Measurements from ENCODE around the gene PCDHGC4. TPM values are rescaled to one million over a fixed set of nuclear protein-coding genes. Genes with fewer than 3 reads are reported as not detected.

PCDHGC4 gene
- total and polyA plus RNA-seq, 2 of the 8 experiments (the other 6 are each of a cell fraction or from before 2014, with no cell fraction given): 2.1 to 2.4 TPM

- TF ChIP-seq, protein P1, sequence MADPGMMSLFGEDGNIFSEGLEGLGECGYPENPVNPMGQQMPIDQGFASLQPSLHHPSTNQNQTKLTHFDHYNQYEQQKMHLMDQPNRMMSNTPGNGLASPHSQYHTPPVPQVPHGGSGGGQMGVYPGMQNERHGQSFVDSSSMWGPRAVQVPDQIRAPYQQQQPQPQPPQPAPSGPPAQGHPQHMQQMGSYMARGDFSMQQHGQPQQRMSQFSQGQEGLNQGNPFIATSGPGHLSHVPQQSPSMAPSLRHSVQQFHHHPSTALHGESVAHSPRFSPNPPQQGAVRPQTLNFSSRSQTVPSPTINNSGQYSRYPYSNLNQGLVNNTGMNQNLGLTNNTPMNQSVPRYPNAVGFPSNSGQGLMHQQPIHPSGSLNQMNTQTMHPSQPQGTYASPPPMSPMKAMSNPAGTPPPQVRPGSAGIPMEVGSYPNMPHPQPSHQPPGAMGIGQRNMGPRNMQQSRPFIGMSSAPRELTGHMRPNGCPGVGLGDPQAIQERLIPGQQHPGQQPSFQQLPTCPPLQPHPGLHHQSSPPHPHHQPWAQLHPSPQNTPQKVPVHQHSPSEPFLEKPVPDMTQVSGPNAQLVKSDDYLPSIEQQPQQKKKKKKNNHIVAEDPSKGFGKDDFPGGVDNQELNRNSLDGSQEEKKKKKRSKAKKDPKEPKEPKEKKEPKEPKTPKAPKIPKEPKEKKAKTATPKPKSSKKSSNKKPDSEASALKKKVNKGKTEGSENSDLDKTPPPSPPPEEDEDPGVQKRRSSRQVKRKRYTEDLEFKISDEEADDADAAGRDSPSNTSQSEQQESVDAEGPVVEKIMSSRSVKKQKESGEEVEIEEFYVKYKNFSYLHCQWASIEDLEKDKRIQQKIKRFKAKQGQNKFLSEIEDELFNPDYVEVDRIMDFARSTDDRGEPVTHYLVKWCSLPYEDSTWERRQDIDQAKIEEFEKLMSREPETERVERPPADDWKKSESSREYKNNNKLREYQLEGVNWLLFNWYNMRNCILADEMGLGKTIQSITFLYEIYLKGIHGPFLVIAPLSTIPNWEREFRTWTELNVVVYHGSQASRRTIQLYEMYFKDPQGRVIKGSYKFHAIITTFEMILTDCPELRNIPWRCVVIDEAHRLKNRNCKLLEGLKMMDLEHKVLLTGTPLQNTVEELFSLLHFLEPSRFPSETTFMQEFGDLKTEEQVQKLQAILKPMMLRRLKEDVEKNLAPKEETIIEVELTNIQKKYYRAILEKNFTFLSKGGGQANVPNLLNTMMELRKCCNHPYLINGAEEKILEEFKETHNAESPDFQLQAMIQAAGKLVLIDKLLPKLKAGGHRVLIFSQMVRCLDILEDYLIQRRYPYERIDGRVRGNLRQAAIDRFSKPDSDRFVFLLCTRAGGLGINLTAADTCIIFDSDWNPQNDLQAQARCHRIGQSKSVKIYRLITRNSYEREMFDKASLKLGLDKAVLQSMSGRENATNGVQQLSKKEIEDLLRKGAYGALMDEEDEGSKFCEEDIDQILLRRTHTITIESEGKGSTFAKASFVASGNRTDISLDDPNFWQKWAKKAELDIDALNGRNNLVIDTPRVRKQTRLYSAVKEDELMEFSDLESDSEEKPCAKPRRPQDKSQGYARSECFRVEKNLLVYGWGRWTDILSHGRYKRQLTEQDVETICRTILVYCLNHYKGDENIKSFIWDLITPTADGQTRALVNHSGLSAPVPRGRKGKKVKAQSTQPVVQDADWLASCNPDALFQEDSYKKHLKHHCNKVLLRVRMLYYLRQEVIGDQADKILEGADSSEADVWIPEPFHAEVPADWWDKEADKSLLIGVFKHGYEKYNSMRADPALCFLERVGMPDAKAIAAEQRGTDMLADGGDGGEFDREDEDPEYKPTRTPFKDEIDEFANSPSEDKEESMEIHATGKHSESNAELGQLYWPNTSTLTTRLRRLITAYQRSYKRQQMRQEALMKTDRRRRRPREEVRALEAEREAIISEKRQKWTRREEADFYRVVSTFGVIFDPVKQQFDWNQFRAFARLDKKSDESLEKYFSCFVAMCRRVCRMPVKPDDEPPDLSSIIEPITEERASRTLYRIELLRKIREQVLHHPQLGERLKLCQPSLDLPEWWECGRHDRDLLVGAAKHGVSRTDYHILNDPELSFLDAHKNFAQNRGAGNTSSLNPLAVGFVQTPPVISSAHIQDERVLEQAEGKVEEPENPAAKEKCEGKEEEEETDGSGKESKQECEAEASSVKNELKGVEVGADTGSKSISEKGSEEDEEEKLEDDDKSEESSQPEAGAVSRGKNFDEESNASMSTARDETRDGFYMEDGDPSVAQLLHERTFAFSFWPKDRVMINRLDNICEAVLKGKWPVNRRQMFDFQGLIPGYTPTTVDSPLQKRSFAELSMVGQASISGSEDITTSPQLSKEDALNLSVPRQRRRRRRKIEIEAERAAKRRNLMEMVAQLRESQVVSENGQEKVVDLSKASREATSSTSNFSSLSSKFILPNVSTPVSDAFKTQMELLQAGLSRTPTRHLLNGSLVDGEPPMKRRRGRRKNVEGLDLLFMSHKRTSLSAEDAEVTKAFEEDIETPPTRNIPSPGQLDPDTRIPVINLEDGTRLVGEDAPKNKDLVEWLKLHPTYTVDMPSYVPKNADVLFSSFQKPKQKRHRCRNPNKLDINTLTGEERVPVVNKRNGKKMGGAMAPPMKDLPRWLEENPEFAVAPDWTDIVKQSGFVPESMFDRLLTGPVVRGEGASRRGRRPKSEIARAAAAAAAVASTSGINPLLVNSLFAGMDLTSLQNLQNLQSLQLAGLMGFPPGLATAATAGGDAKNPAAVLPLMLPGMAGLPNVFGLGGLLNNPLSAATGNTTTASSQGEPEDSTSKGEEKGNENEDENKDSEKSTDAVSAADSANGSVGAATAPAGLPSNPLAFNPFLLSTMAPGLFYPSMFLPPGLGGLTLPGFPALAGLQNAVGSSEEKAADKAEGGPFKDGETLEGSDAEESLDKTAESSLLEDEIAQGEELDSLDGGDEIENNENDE (IDR thresholded peaks at IDR 0.05; ENCODE audit: insufficient replicate concordance, low read length): no peak
- no peak for TF ChIP-seq RXRA (IDR thresholded peaks at IDR 0.05; ENCODE audit: insufficient read depth, low read depth, low read length)
- TF ChIP-seq RNF2 (IDR thresholded peaks at IDR 0.05; ENCODE audit: borderline replicate concordance, low read depth, low read length, missing control alignments, poor library complexity, severe bottlenecking): no peak
- no peak for TF ChIP-seq CREB1 (IDR thresholded peaks at IDR 0.05)
- TF ChIP-seq FOSL1 (IDR thresholded peaks at IDR 0.05; ENCODE audit: insufficient read depth, low read depth, low read length): no peak
- no peak for TF ChIP-seq GABPA (IDR thresholded peaks at IDR 0.05; ENCODE audit: borderline replicate concordance, insufficient read depth, low read length)
- no peak for TF ChIP-seq SP4 (IDR thresholded peaks at IDR 0.05; ENCODE audit: low read length)
Observed at GRCh38 chr5:141489841-141490240, 5.0 kb downstream of the PCDHGC4 start (continued).
